ENCODE results near the gene EDDM13.

GRCh38 chr19:56290104-56290503, 17.6 kb downstream of the EDDM13 start:
- TF ChIP-seq, protein P1, sequence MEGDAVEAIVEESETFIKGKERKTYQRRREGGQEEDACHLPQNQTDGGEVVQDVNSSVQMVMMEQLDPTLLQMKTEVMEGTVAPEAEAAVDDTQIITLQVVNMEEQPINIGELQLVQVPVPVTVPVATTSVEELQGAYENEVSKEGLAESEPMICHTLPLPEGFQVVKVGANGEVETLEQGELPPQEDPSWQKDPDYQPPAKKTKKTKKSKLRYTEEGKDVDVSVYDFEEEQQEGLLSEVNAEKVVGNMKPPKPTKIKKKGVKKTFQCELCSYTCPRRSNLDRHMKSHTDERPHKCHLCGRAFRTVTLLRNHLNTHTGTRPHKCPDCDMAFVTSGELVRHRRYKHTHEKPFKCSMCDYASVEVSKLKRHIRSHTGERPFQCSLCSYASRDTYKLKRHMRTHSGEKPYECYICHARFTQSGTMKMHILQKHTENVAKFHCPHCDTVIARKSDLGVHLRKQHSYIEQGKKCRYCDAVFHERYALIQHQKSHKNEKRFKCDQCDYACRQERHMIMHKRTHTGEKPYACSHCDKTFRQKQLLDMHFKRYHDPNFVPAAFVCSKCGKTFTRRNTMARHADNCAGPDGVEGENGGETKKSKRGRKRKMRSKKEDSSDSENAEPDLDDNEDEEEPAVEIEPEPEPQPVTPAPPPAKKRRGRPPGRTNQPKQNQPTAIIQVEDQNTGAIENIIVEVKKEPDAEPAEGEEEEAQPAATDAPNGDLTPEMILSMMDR (IDR thresholded peaks at IDR 0.05): no peak
- no peak for TF ChIP-seq POLR2A (IDR thresholded peaks at IDR 0.05)

All from lower leg skin (tissue), 3 donors.